Epithelial cell of esophagus (primary cell): Measurements from ENCODE around the gene HCK.

ENCODE experiments used
- DNase-seq: peaks from one replicate; pipeline ENCODE4 v3.0.0; 2010; ENCODE audit warnings: low read depth
- H3K4me3 ChIP-seq: 2 replicates; pipeline ENCODE4 v1.5.1; 2011; ENCODE audit warnings: mild to moderate bottlenecking, low read length, control low read depth
- TF ChIP-seq, protein P1 (sequence below): IDR thresholded peaks from 2 replicates; pipeline ENCODE4 v1.5.1; 2011; ENCODE audit warnings: low read depth, mild to moderate bottlenecking, low read length, control low read depth, inconsistent platforms; ENCODE audit not compliant: insufficient read depth; ENCODE audit errors: missing control alignments

HCK gene

GRCh38 chr20:32050324-32050841, 1.7 kb upstream of the HCK start:
- TF ChIP-seq, protein P1, sequence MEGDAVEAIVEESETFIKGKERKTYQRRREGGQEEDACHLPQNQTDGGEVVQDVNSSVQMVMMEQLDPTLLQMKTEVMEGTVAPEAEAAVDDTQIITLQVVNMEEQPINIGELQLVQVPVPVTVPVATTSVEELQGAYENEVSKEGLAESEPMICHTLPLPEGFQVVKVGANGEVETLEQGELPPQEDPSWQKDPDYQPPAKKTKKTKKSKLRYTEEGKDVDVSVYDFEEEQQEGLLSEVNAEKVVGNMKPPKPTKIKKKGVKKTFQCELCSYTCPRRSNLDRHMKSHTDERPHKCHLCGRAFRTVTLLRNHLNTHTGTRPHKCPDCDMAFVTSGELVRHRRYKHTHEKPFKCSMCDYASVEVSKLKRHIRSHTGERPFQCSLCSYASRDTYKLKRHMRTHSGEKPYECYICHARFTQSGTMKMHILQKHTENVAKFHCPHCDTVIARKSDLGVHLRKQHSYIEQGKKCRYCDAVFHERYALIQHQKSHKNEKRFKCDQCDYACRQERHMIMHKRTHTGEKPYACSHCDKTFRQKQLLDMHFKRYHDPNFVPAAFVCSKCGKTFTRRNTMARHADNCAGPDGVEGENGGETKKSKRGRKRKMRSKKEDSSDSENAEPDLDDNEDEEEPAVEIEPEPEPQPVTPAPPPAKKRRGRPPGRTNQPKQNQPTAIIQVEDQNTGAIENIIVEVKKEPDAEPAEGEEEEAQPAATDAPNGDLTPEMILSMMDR, result no peak
- no peak overlapping the region for H3K4me3 ChIP-seq
- no peak for DNase-seq

DNA sequence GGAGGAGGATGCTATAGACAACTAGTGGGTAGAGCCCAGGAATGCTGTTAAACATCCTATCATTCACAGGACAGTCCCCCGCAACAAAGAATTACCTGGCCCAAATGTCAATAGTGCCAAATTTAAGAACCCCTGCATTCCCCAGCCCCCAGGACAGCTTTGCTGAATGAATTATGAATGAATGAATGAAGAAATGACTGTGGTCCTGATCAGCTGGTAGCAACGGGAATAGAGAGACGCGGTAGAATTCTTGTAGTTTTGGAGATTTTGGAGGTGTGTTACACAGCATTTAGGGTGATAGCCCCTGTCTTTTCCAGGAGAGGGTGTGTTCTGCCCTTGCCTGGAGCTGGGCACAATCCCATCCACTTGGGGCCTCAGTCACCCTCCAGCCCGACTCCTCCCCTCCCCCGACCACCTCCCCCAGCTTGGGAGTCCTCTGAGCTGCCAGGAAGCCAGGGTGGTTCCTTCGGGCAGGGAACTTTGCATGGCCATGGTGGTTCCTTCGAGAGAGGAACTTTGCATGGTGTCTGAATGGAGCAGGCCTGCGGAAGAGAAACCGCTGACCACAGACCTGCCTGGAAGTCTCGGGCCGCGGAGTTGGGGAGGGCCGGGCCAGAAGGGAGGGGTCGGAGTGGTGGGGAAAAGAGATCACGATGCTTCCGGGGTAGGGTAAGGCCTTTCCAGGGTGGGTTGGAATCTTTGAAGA, 1.0 kb upstream of the HCK start:
- DNase-seq, result no peak
- no peak overlapping the region for H3K4me3 ChIP-seq

DNA sequence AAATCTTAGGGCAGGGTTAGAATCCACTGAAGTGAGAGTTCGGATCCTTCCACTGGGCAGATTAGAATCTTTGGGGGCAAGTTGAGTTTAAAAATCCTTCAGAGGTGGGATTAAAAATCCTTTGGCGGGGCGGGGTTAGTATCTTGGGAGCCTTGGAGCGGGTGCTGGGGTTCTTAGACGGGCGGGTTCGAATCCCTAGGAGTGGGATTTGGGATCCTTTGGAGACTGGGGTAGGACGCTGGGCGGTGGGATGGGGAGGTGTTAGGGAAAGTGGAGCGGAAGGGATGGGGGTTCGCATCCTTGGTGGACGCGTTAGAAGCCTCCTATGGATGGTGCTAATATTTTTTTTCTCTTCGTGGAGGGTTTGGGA, 337 bp upstream of the HCK start:
- TF ChIP-seq, protein P1, result no peak
- DNase-seq, result no peak
- H3K4me3 ChIP-seq, result no peak overlapping the region

More for the DNA sequence above, 1.0 kb upstream of the HCK start:
- TF ChIP-seq, protein P1, result no peak

DNA sequence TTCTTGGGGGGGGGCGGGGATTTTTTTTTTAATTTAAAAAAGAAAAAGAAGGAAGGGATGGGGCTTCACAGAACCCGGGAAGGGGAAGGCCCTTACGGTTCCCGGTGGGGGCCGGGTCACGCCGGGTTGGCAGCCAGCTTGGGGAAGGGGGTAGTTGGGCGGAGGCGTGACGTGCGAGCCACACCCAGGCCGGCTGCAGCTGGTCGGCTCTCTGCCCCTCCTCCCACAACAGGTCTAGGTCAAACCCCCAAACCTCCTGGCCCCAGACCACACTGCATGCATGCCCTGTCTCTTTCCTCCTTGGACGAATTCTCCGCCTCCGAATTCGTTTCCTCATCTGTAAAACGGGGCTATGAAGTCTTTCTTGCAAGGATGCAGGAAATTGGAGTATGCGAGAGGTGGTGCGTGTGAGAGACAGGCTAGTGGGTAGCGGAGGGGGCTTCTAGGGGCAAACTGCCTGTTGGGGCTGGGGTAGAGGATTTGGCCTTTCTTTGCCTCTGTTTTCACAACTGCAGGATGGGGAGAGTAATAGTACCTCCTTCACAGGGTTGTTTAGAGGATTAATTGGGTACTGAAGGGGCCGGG, 828 bp downstream of the HCK start:
- no peak for DNase-seq
- TF ChIP-seq, protein P1, result no peak
- no peak overlapping the region for H3K4me3 ChIP-seq

- no peak for DNase-seq
- H3K4me3 ChIP-seq, result no peak overlapping the region
- TF ChIP-seq, protein P1, result no peak
Observed at GRCh38 chr20:32053648-32054047, 1.6 kb downstream of the HCK start.

DNA sequence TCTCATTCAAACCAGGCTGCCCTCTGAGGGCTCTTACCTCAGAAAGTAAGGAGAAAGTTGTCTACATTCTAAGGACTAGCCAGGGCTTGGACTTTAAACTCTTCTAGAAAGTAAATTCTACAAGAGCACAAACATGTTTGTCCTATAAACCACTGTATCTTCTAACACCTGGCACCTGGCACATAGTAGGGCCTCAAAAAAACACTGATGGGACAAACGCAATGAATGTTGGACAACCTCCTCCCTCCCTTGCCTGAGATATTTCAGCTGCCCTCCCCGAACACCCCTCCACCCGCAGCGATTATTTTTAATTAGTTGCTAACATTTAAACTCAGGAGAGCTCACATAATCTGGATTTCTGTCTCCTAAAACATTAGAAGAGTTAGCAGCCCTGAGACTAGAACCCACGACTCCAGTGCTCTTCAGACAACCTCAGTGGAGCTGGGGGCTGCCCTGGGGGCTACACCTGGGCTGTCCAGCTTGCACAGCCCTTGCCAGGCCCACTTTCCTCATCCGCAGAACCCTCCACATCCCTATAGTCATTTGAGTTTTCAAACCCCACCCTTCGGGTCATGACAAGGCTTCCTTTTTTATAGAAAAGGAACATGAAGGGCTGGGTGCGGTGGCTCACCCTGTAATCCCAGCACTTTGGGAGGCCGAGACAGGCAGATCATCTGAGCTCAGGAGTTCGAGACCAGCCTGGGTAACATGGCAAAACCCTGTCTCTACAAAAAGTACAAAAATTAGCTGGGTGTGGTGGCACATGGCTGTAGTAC, 4.9 kb downstream of the HCK start:
- TF ChIP-seq, protein P1, result no peak
- no peak overlapping the region for H3K4me3 ChIP-seq
- no peak for DNase-seq
